ENCODE data around the gene BANF2. TPM values are rescaled to one million over a fixed set of nuclear protein-coding genes. Genes with fewer than 3 reads are reported as not detected.

BANF2 gene
- total and polyA plus RNA-seq, 2 donors = 0.14 to 0.25 TPM

- WGBS = 95% methylated on average over 3 of the region's 3 CpGs
- DNase-seq (ENCODE audit: low read depth in 6 of 9, low spot score in 9 of 9) = no peak
- H3K36me3 ChIP-seq (ENCODE audit: control insufficient read depth in 2 of 2, insufficient read depth in 2 of 2, low read length in 1 of 2) = no peaks in the 10 kb centered on the region
Observed at GRCh38 chr20:17758010-17758409, 58.2 kb downstream of the BANF2 start.

GRCh38 chr20:17758512-17758911 lies 58.7 kb downstream of the BANF2 start:
- Histone ChIP-seq H3K4me3 (ENCODE audit: low read length in 2 of 2) (no peak overlapping the region), H3K27me3 (ENCODE audit: control insufficient read depth in 2 of 2, insufficient read depth in 1 of 2, low read length in 1 of 2) (no peaks in the 10 kb centered on the region), H3K4me1 (ENCODE audit: control insufficient read depth in 2 of 2, insufficient read depth in 2 of 2, low read length in 2 of 2) (no peaks in the 10 kb centered on the region), H3K27ac (ENCODE audit: low read depth in 1 of 2, low read length in 1 of 2) (no peak overlapping the region), H3K36me3 (ENCODE audit: control insufficient read depth in 2 of 2, insufficient read depth in 2 of 2, low read length in 1 of 2) (no peaks in the 10 kb centered on the region), H3K9me3 (ENCODE audit: control insufficient read depth in 2 of 2, insufficient read depth in 1 of 2, low read length in 1 of 2) (peaks cover 0 to 12% of the 10 kb centered on the region in 2 donors)
- DNase-seq (ENCODE audit: low read depth in 6 of 9, low spot score in 9 of 9) = no peak
- 98% methylated on average over 1 of the region's 1 CpG for WGBS

More at GRCh38 chr20:17758010-17758409, 58.2 kb downstream of the BANF2 start:
- Histone ChIP-seq H3K9me3 (ENCODE audit: control insufficient read depth in 2 of 2, insufficient read depth in 1 of 2, low read length in 1 of 2) (peaks cover 0 to 12% of the 10 kb centered on the region in 2 donors), H3K4me1 (ENCODE audit: control insufficient read depth in 2 of 2, insufficient read depth in 2 of 2, low read length in 2 of 2) (no peaks in the 10 kb centered on the region), H3K27ac (ENCODE audit: low read depth in 1 of 2, low read length in 1 of 2) (no peak overlapping the region), H3K4me3 (ENCODE audit: low read length in 2 of 2) (no peak overlapping the region), H3K27me3 (ENCODE audit: control insufficient read depth in 2 of 2, insufficient read depth in 1 of 2, low read length in 1 of 2) (no peaks in the 10 kb centered on the region)

DNA sequence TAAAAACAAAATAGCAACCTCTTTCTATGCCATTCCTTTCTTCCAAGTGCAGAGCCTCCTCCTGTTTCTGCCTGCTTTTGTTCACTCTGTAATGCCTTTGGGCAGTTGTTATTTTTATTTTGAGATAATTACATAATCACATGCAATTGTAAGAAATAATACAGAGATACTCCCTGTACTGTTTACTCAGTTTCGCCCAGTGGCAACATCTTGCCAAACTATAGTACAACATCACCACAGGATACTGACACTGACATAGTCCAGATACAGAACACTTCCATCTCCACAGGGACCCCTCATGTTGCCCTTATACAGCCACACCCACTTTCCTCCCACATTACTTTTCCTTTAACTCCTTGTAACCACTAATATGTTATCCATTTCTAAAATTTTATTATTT lies 59.7 kb downstream of the BANF2 start:
- DNase-seq (ENCODE audit: low read depth in 6 of 9, low spot score in 9 of 9) = no peak

DNA sequence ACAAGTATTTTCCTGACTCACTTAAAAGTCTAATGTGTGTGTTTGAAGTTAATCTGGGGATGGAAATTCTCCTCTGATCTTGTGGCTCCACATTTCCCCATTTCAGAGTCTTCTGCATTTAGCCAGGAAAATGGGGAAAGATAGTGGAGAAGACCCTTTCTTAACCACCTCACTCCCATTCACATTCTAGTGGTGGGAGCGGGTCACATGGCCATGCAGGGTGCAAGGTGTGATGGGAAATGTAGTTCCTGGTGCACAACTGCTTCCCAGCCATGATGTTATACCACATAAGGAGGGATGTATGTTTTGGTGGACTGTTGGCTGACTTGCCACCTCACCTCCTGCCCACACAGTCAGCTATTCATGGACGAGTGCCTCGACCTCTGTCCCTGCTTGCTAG lies 61.8 kb downstream of the BANF2 start:
- WGBS = 95% methylated on average over 3 of the region's 3 CpGs
- H3K4me3 ChIP-seq (ENCODE audit: low read length in 2 of 2) = no peak overlapping the region
- no peaks in the 10 kb centered on the region for H3K27me3 ChIP-seq (ENCODE audit: control insufficient read depth in 2 of 2, insufficient read depth in 1 of 2, low read length in 1 of 2)
- H3K36me3 ChIP-seq (ENCODE audit: control insufficient read depth in 2 of 2, insufficient read depth in 2 of 2, low read length in 1 of 2) = no peaks in the 10 kb centered on the region
- no peak overlapping the region for H3K27ac ChIP-seq (ENCODE audit: low read depth in 1 of 2, low read length in 1 of 2)
- peaks cover 0 to 12% of the 10 kb centered on the region in 2 donors for H3K9me3 ChIP-seq (ENCODE audit: control insufficient read depth in 2 of 2, insufficient read depth in 1 of 2, low read length in 1 of 2)
- H3K4me1 ChIP-seq (ENCODE audit: control insufficient read depth in 2 of 2, insufficient read depth in 2 of 2, low read length in 2 of 2) = no peaks in the 10 kb centered on the region
- DNase-seq (ENCODE audit: low read depth in 6 of 9, low spot score in 9 of 9) = no peak

More for the DNA sequence above, 59.7 kb downstream of the BANF2 start:
- Histone ChIP-seq H3K36me3 (ENCODE audit: control insufficient read depth in 2 of 2, insufficient read depth in 2 of 2, low read length in 1 of 2) (no peaks in the 10 kb centered on the region), H3K27ac (ENCODE audit: low read depth in 1 of 2, low read length in 1 of 2) (no peak overlapping the region), H3K27me3 (ENCODE audit: control insufficient read depth in 2 of 2, insufficient read depth in 1 of 2, low read length in 1 of 2) (no peaks in the 10 kb centered on the region), H3K4me3 (ENCODE audit: low read length in 2 of 2) (no peak overlapping the region), H3K4me1 (ENCODE audit: control insufficient read depth in 2 of 2, insufficient read depth in 2 of 2, low read length in 2 of 2) (no peaks in the 10 kb centered on the region), H3K9me3 (ENCODE audit: control insufficient read depth in 2 of 2, insufficient read depth in 1 of 2, low read length in 1 of 2) (peaks cover 0 to 12% of the 10 kb centered on the region in 2 donors)
- 98% methylated on average over 1 of the region's 1 CpG for WGBS

DNA sequence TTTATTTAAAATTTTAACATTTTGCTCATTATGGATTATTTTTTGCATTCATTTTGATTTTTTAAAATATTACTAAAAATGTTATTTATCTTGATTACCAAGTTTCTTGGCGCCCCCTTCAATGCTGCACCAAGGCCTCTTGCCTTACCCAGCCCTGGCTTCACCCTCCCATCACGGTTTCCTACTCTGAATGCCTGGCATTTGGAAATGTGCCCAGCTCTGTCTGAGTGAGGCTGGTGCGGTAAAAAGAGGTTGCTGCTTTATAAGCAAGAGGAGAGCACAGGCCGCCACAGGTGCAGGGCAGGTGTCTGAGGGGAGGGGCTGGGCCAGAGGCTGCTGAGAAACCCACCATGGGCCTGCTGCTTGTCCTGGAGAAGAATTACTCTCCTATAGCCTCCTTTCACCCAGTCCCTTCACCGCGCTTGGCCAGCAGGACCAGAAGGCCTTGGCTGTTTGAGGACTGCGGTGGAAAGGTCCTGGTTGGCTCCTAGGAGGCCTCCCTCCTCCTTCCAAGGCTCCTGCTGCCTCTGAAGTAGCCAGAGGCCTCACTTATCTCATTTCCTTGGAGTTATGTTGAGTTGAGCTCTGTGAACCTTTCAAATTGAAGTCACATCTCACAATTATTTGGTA lies 62.6 kb downstream of the BANF2 start:
- no peak for DNase-seq (ENCODE audit: low read depth in 6 of 9, low spot score in 9 of 9)
- peaks cover 0 to 12% of the 10 kb centered on the region in 2 donors for H3K9me3 ChIP-seq (ENCODE audit: control insufficient read depth in 2 of 2, insufficient read depth in 1 of 2, low read length in 1 of 2)
- WGBS = 86% methylated on average over 7 of the region's 7 CpGs
- no peaks in the 10 kb centered on the region for H3K4me1 ChIP-seq (ENCODE audit: control insufficient read depth in 2 of 2, insufficient read depth in 2 of 2, low read length in 2 of 2)
- no peaks in the 10 kb centered on the region for H3K27me3 ChIP-seq (ENCODE audit: control insufficient read depth in 2 of 2, insufficient read depth in 1 of 2, low read length in 1 of 2)
- H3K4me3 ChIP-seq (ENCODE audit: low read length in 2 of 2) = no peak overlapping the region
- no peak overlapping the region for H3K27ac ChIP-seq (ENCODE audit: low read depth in 1 of 2, low read length in 1 of 2)
- no peaks in the 10 kb centered on the region for H3K36me3 ChIP-seq (ENCODE audit: control insufficient read depth in 2 of 2, insufficient read depth in 2 of 2, low read length in 1 of 2)

- 89% methylated on average over 6 of the region's 6 CpGs for WGBS
Observed at GRCh38 chr20:17762873-17763557, 63.2 kb downstream of the BANF2 start.

GRCh38 chr20:17765017-17765416 lies 65.3 kb downstream of the BANF2 start:
- Histone ChIP-seq H3K27me3 (ENCODE audit: control insufficient read depth in 2 of 2, insufficient read depth in 1 of 2, low read length in 1 of 2) (no peaks in the 10 kb centered on the region), H3K27ac (ENCODE audit: low read depth in 1 of 2, low read length in 1 of 2) (no peak overlapping the region), H3K36me3 (ENCODE audit: control insufficient read depth in 2 of 2, insufficient read depth in 2 of 2, low read length in 1 of 2) (no peaks in the 10 kb centered on the region), H3K4me1 (ENCODE audit: control insufficient read depth in 2 of 2, insufficient read depth in 2 of 2, low read length in 2 of 2) (no peaks in the 10 kb centered on the region), H3K9me3 (ENCODE audit: control insufficient read depth in 2 of 2, insufficient read depth in 1 of 2, low read length in 1 of 2) (no peaks in the 10 kb centered on the region), H3K4me3 (ENCODE audit: low read length in 2 of 2) (no peak overlapping the region)
- 87% methylated on average over 4 of the region's 4 CpGs for WGBS
- DNase-seq (ENCODE audit: low read depth in 6 of 9, low spot score in 9 of 9) = no peak

More at GRCh38 chr20:17762873-17763557, 63.2 kb downstream of the BANF2 start:
- no peak overlapping the region for H3K4me3 ChIP-seq (ENCODE audit: low read length in 2 of 2)
- no peaks in the 10 kb centered on the region for H3K36me3 ChIP-seq (ENCODE audit: control insufficient read depth in 2 of 2, insufficient read depth in 2 of 2, low read length in 1 of 2)
- no peak overlapping the region for H3K27ac ChIP-seq (ENCODE audit: low read depth in 1 of 2, low read length in 1 of 2)
- DNase-seq (ENCODE audit: low read depth in 6 of 9, low spot score in 9 of 9) = no peak
- H3K27me3 ChIP-seq (ENCODE audit: control insufficient read depth in 2 of 2, insufficient read depth in 1 of 2, low read length in 1 of 2) = no peaks in the 10 kb centered on the region
- no peaks in the 10 kb centered on the region for H3K4me1 ChIP-seq (ENCODE audit: control insufficient read depth in 2 of 2, insufficient read depth in 2 of 2, low read length in 2 of 2)
- H3K9me3 ChIP-seq (ENCODE audit: control insufficient read depth in 2 of 2, insufficient read depth in 1 of 2, low read length in 1 of 2) = peaks cover 0 to 10% of the 10 kb centered on the region in 2 donors

DNA sequence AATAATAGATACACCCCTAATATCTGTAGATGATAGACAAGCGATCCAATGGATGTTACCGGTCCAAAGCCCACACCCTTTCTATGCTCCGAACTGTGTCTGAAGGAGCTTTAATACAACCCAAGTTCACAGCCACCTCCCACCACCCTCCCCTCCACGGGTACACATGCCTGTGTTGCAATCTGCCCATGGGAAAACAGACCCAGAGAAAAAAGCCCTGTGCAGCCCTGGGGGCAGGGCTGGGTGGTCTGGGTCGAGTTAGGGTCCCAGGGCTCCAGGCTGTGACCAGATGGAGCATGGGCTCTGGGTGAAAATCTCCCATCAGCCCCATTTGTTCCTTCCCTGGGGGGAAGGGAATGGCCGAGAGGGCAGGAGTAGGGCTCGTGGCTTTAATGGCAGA lies 65.8 kb downstream of the BANF2 start:
- H3K27ac ChIP-seq (ENCODE audit: low read depth in 1 of 2, low read length in 1 of 2) = no peak overlapping the region
- no peak overlapping the region for H3K4me3 ChIP-seq (ENCODE audit: low read length in 2 of 2)
- no peak for DNase-seq (ENCODE audit: low read depth in 6 of 9, low spot score in 9 of 9)
- H3K27me3 ChIP-seq (ENCODE audit: control insufficient read depth in 2 of 2, insufficient read depth in 1 of 2, low read length in 1 of 2) = no peaks in the 10 kb centered on the region
- no peaks in the 10 kb centered on the region for H3K9me3 ChIP-seq (ENCODE audit: control insufficient read depth in 2 of 2, insufficient read depth in 1 of 2, low read length in 1 of 2)
- H3K4me1 ChIP-seq (ENCODE audit: control insufficient read depth in 2 of 2, insufficient read depth in 2 of 2, low read length in 2 of 2) = no peaks in the 10 kb centered on the region
- 88% methylated on average over 7 of the region's 7 CpGs for WGBS
- H3K36me3 ChIP-seq (ENCODE audit: control insufficient read depth in 2 of 2, insufficient read depth in 2 of 2, low read length in 1 of 2) = no peaks in the 10 kb centered on the region

GRCh38 chr20:17766226-17766625 lies 66.5 kb downstream of the BANF2 start:
- Histone ChIP-seq H3K4me3 (ENCODE audit: low read length in 2 of 2) (no peak overlapping the region), H3K36me3 (ENCODE audit: control insufficient read depth in 2 of 2, insufficient read depth in 2 of 2, low read length in 1 of 2) (no peaks in the 10 kb centered on the region), H3K27me3 (ENCODE audit: control insufficient read depth in 2 of 2, insufficient read depth in 1 of 2, low read length in 1 of 2) (no peaks in the 10 kb centered on the region), H3K9me3 (ENCODE audit: control insufficient read depth in 2 of 2, insufficient read depth in 1 of 2, low read length in 1 of 2) (no peaks in the 10 kb centered on the region), H3K4me1 (ENCODE audit: control insufficient read depth in 2 of 2, insufficient read depth in 2 of 2, low read length in 2 of 2) (no peaks in the 10 kb centered on the region), H3K27ac (ENCODE audit: low read depth in 1 of 2, low read length in 1 of 2) (no peak overlapping the region)
- WGBS = 89% methylated on average over 3 of the region's 3 CpGs
- no peak for DNase-seq (ENCODE audit: low read depth in 6 of 9, low spot score in 9 of 9)

All from thymus (tissue), 11 donors.